ENCODE measurements around the gene SGF29.

SGF29 gene

GRCh38 chr16:28511801-28512789, 41.6 kb upstream of the SGF29 start:
- no peak for TF ChIP-seq EGR1 (IDR thresholded peaks at IDR 0.05)
- TF ChIP-seq CREB1 (IDR thresholded peaks at IDR 0.05; ENCODE audit: low read depth): no peak
- no peak for TF ChIP-seq YY1 (IDR thresholded peaks at IDR 0.05; ENCODE audit: low read depth)
- no peak for TF ChIP-seq TCF12 (IDR thresholded peaks at IDR 0.05; ENCODE audit: low read depth)
- no peak for TF ChIP-seq FOXM1 (IDR thresholded peaks at IDR 0.05; ENCODE audit: borderline replicate concordance, low read depth)
- TF ChIP-seq ZBTB7A (IDR thresholded peaks at IDR 0.05; ENCODE audit: low read depth): no peak
- TF ChIP-seq CEBPB (IDR thresholded peaks at IDR 0.05): no peak
- TF ChIP-seq EP300 (IDR thresholded peaks at IDR 0.05; ENCODE audit: borderline replicate concordance): no peak
- TF ChIP-seq REST (IDR thresholded peaks at IDR 0.05; ENCODE audit: low read depth): no peak
- TF ChIP-seq TAF1 (IDR thresholded peaks at IDR 0.05; ENCODE audit: low read depth): no peak

GRCh38 chr16:28513484-28514181, 40.1 kb upstream of the SGF29 start:
- TF ChIP-seq TCF12 (IDR thresholded peaks at IDR 0.05; ENCODE audit: low read depth) (no peak), ZBTB7A (IDR thresholded peaks at IDR 0.05; ENCODE audit: low read depth) (no peak), EGR1 (IDR thresholded peaks at IDR 0.05) (no peak), TEAD4 (IDR thresholded peaks at IDR 0.05) (no peak), REST (IDR thresholded peaks at IDR 0.05; ENCODE audit: low read depth) (no peak)

- no peak for TF ChIP-seq YY1 (IDR thresholded peaks at IDR 0.05; ENCODE audit: low read depth)
- TF ChIP-seq USF1 (IDR thresholded peaks at IDR 0.05): no peak
- no peak for TF ChIP-seq EP300 (IDR thresholded peaks at IDR 0.05; ENCODE audit: borderline replicate concordance)
- no peak for TF ChIP-seq CREB1 (IDR thresholded peaks at IDR 0.05; ENCODE audit: low read depth)
- no peak for TF ChIP-seq CEBPB (IDR thresholded peaks at IDR 0.05)
- no peak for TF ChIP-seq ZBTB7A (IDR thresholded peaks at IDR 0.05; ENCODE audit: low read depth)
- TF ChIP-seq FOXM1 (IDR thresholded peaks at IDR 0.05; ENCODE audit: borderline replicate concordance, low read depth): no peak
- no peak for TF ChIP-seq EGR1 (IDR thresholded peaks at IDR 0.05)
- TF ChIP-seq TEAD4 (IDR thresholded peaks at IDR 0.05): no peak
- no peak for TF ChIP-seq RAD21 (IDR thresholded peaks at IDR 0.05; ENCODE audit: low read depth)
- no peak for TF ChIP-seq TAF1 (IDR thresholded peaks at IDR 0.05; ENCODE audit: low read depth)
- TF ChIP-seq NFIC (IDR thresholded peaks at IDR 0.05): no peak
- TF ChIP-seq MAX (IDR thresholded peaks at IDR 0.05): no peak
- TF ChIP-seq REST (IDR thresholded peaks at IDR 0.05; ENCODE audit: low read depth): no peak
- TF ChIP-seq TCF12 (IDR thresholded peaks at IDR 0.05; ENCODE audit: low read depth): no peak
These were observed 39.5 kb upstream of the SGF29 start for GRCh38 chr16:28514246-28514645.

GRCh38 chr16:28520672-28521071, 33.0 kb upstream of the SGF29 start:
- TF ChIP-seq FOXM1 (IDR thresholded peaks at IDR 0.05; ENCODE audit: borderline replicate concordance, low read depth): no peak
- no peak for TF ChIP-seq TCF12 (IDR thresholded peaks at IDR 0.05; ENCODE audit: low read depth)
- no peak for TF ChIP-seq ZBTB7A (IDR thresholded peaks at IDR 0.05; ENCODE audit: low read depth)
- no peak for TF ChIP-seq CEBPB (IDR thresholded peaks at IDR 0.05)
- TF ChIP-seq USF1 (IDR thresholded peaks at IDR 0.05): no peak
- no peak for TF ChIP-seq REST (IDR thresholded peaks at IDR 0.05; ENCODE audit: low read depth)
- no peak for TF ChIP-seq EP300 (IDR thresholded peaks at IDR 0.05; ENCODE audit: borderline replicate concordance)
- TF ChIP-seq CREB1 (IDR thresholded peaks at IDR 0.05; ENCODE audit: low read depth): no peak
- no peak for TF ChIP-seq RAD21 (IDR thresholded peaks at IDR 0.05; ENCODE audit: low read depth)
- no peak for TF ChIP-seq NFIC (IDR thresholded peaks at IDR 0.05)
- no peak for TF ChIP-seq YY1 (IDR thresholded peaks at IDR 0.05; ENCODE audit: low read depth)
- no peak for TF ChIP-seq TEAD4 (IDR thresholded peaks at IDR 0.05)
- TF ChIP-seq EGR1 (IDR thresholded peaks at IDR 0.05): no peak
- TF ChIP-seq MAX (IDR thresholded peaks at IDR 0.05): no peak
- no peak for TF ChIP-seq TAF1 (IDR thresholded peaks at IDR 0.05; ENCODE audit: low read depth)
